ENCODE data around the gene DPP7. TPM values are rescaled to one million over a fixed set of nuclear protein-coding genes. Genes with fewer than 3 reads are reported as not detected.

Gene DPP7
- total and polyA plus RNA-seq, 5 experiments from 2014 or later: 98.7 to 298 (median 126) TPM

Other genes with a start within 250 kb of the DPP7 start
Only the 30 nearest of the 33 such genes appear.
- gene FBXW5, start 170.0 kb downstream of the DPP7 start, total RNA-seq: 10 to 100 TPM; 93.1 TPM
- gene FBXW5, start 170.0 kb downstream of the DPP7 start, polyA plus RNA-seq: 10 to 100 TPM; 62.9 to 92.1 (median 83.7) TPM
- gene C8G, start 169.5 kb downstream of the DPP7 start, total RNA-seq: under 1 TPM in 1 of 2 experiments, not detected in 1; 0.99 TPM
- 1 to 10 TPM in 1 of 3 donors, not detected in 2; 1.6 TPM for gene C8G, start 169.5 kb downstream of the DPP7 start, polyA plus RNA-seq
- 1 to 10 TPM; 2.6 to 2.7 TPM for gene LCN12, start 162.5 kb downstream of the DPP7 start, total RNA-seq
- not detected for gene LCN12, start 162.5 kb downstream of the DPP7 start, polyA plus RNA-seq
- gene PTGDS, start 137.2 kb downstream of the DPP7 start, total RNA-seq: under 1 TPM in 1 of 2 experiments, not detected in 1; 0.58 TPM
- gene PTGDS, start 137.2 kb downstream of the DPP7 start, polyA plus RNA-seq: 1 to 10 TPM in 1 of 3 donors, under 1 TPM in 1, not detected in 1; 0.31 to 3.2 TPM
- gene LCNL1, start 131.7 kb downstream of the DPP7 start, total RNA-seq: under 1 TPM; 0.44 to 0.74 TPM
- not detected for gene LCNL1, start 131.7 kb downstream of the DPP7 start, polyA plus RNA-seq
- 100 to 1,000 TPM; 129 to 137 TPM for gene PAXX, start 122.3 kb downstream of the DPP7 start, total RNA-seq
- 100 to 1,000 TPM; 104 to 119 (median 112) TPM for gene PAXX, start 122.3 kb downstream of the DPP7 start, polyA plus RNA-seq
- 10 to 100 TPM; 11.1 to 13.5 TPM for gene CLIC3, start 118.2 kb downstream of the DPP7 start, total RNA-seq
- gene CLIC3, start 118.2 kb downstream of the DPP7 start, polyA plus RNA-seq: 10 to 100 TPM in 2 of 3 donors, 1 to 10 TPM in 1; 7.0 to 30.2 (median 16.9) TPM
- gene ABCA2, start 86.5 kb downstream of the DPP7 start, total RNA-seq: 10 to 100 TPM; 37.0 to 41.5 TPM
- gene ABCA2, start 86.5 kb downstream of the DPP7 start, polyA plus RNA-seq: 1 to 10 TPM; 3.9 to 9.4 (median 4.7) TPM
- under 1 TPM in 1 of 2 experiments, not detected in 1; 0.13 TPM for gene FUT7, start 82.6 kb downstream of the DPP7 start, total RNA-seq
- 1 to 10 TPM; 1.2 to 1.6 (median 1.6) TPM for gene FUT7, start 82.6 kb downstream of the DPP7 start, polyA plus RNA-seq
- gene NPDC1, start 68.6 kb downstream of the DPP7 start, total RNA-seq: 1 to 10 TPM; 2.8 to 4.3 TPM
- 1 to 10 TPM; 2.1 to 9.3 (median 4.2) TPM for gene NPDC1, start 68.6 kb downstream of the DPP7 start, polyA plus RNA-seq
- not detected for gene ENTPD2, start 60.7 kb downstream of the DPP7 start, total RNA-seq
- gene ENTPD2, start 60.7 kb downstream of the DPP7 start, polyA plus RNA-seq: not detected
- under 1 TPM; 0.27 to 0.44 TPM for gene SAPCD2, start 44.2 kb downstream of the DPP7 start, total RNA-seq
- gene SAPCD2, start 44.2 kb downstream of the DPP7 start, polyA plus RNA-seq: under 1 TPM in 2 of 3 donors, not detected in 1; 0.23 to 0.27 TPM
- gene UAP1L1, start 37.2 kb downstream of the DPP7 start, total RNA-seq: 10 to 100 TPM; 25.2 to 28.7 TPM
- 1 to 10 TPM; 2.3 to 7.8 (median 2.8) TPM for gene UAP1L1, start 37.2 kb downstream of the DPP7 start, polyA plus RNA-seq
- gene MAN1B1, start 27.7 kb downstream of the DPP7 start, total RNA-seq: 10 to 100 TPM; 66.9 to 73.2 TPM
- 10 to 100 TPM; 30.6 to 46.6 (median 38.3) TPM for gene MAN1B1, start 27.7 kb downstream of the DPP7 start, polyA plus RNA-seq
- not detected for gene GRIN1, start 24.4 kb upstream of the DPP7 start, total RNA-seq
- not detected for gene GRIN1, start 24.4 kb upstream of the DPP7 start, polyA plus RNA-seq
- not detected for gene LRRC26, start 55.3 kb upstream of the DPP7 start, total RNA-seq
- not detected for gene LRRC26, start 55.3 kb upstream of the DPP7 start, polyA plus RNA-seq
- not detected for gene TMEM210, start 57.3 kb upstream of the DPP7 start, total RNA-seq
- not detected for gene TMEM210, start 57.3 kb upstream of the DPP7 start, polyA plus RNA-seq
- 100 to 1,000 TPM; 143 to 146 TPM for gene ANAPC2, start 73.8 kb upstream of the DPP7 start, total RNA-seq
- gene ANAPC2, start 73.8 kb upstream of the DPP7 start, polyA plus RNA-seq: 1 to 10 TPM; 3.4 to 5.9 (median 4.3) TPM
- 10 to 100 TPM; 39.2 to 43.4 TPM for gene SSNA1, start 73.9 kb upstream of the DPP7 start, total RNA-seq
- gene SSNA1, start 73.9 kb upstream of the DPP7 start, polyA plus RNA-seq: 100 to 1,000 TPM in 2 of 3 donors, 10 to 100 TPM in 1; 97.8 to 123 (median 119) TPM
- 10 to 100 TPM; 10.1 TPM for gene TPRN, start 86.0 kb upstream of the DPP7 start, total RNA-seq
- gene TPRN, start 86.0 kb upstream of the DPP7 start, polyA plus RNA-seq: under 1 TPM; 0.15 to 0.42 (median 0.39) TPM
- gene TMEM203, start 90.9 kb upstream of the DPP7 start, total RNA-seq: 10 to 100 TPM; 42.7 to 43.0 TPM
- 100 to 1,000 TPM; 128 to 163 (median 155) TPM for gene TMEM203, start 90.9 kb upstream of the DPP7 start, polyA plus RNA-seq
- 10 to 100 TPM; 35.0 to 39.8 TPM for gene NDOR1, start 91.0 kb upstream of the DPP7 start, total RNA-seq
- 1 to 10 TPM; 2.4 to 9.5 (median 5.7) TPM for gene NDOR1, start 91.0 kb upstream of the DPP7 start, polyA plus RNA-seq
- 1 to 10 TPM in 1 of 2 experiments, under 1 TPM in 1; 0.91 to 1.7 TPM for gene RNF208, start 107.5 kb upstream of the DPP7 start, total RNA-seq
- gene RNF208, start 107.5 kb upstream of the DPP7 start, polyA plus RNA-seq: not detected
- gene CYSRT1, start 110.4 kb upstream of the DPP7 start, total RNA-seq: under 1 TPM; 0.30 to 0.47 TPM
- not detected for gene CYSRT1, start 110.4 kb upstream of the DPP7 start, polyA plus RNA-seq
- under 1 TPM in 1 of 2 experiments, not detected in 1; 0.21 TPM for gene RNF224, start 112.8 kb upstream of the DPP7 start, total RNA-seq
- gene RNF224, start 112.8 kb upstream of the DPP7 start, polyA plus RNA-seq: not detected
- gene SLC34A3, start 116.2 kb upstream of the DPP7 start, total RNA-seq: not detected
- not detected for gene SLC34A3, start 116.2 kb upstream of the DPP7 start, polyA plus RNA-seq
- 10 to 100 TPM; 60.2 TPM for gene TUBB4B, start 126.6 kb upstream of the DPP7 start, total RNA-seq
- gene TUBB4B, start 126.6 kb upstream of the DPP7 start, polyA plus RNA-seq: 10 to 100 TPM; 10.8 to 23.4 (median 22.5) TPM
- gene STPG3, start 136.6 kb upstream of the DPP7 start, total RNA-seq: not detected
- not detected for gene STPG3, start 136.6 kb upstream of the DPP7 start, polyA plus RNA-seq
- 10 to 100 TPM; 42.4 to 45.9 TPM for gene NELFB, start 140.6 kb upstream of the DPP7 start, total RNA-seq
- gene NELFB, start 140.6 kb upstream of the DPP7 start, polyA plus RNA-seq: 10 to 100 TPM; 20.4 to 29.7 (median 25.0) TPM
- 1 to 10 TPM in 1 of 2 experiments, under 1 TPM in 1; 0.91 to 1.4 TPM for gene TOR4A, start 163.0 kb upstream of the DPP7 start, total RNA-seq
- under 1 TPM in 2 of 3 donors, not detected in 1; 0.12 to 0.15 TPM for gene TOR4A, start 163.0 kb upstream of the DPP7 start, polyA plus RNA-seq